Keratinocyte (primary cell): ENCODE measurements around the gene RUFY3. TPM values are rescaled to one million over a fixed set of nuclear protein-coding genes. Genes with fewer than 3 reads are reported as not detected.

Experiments used
- DNase-seq: peaks from one replicate; pipeline ENCODE4 v3.0.0-alpha.2; 2011; ENCODE audit warnings: low read depth, missing footprints, low spot score
- FAIRE-seq: peaks from 2 replicates; lab custom pipeline; 2011; peaks lifted over from hg19 to GRCh38; lab: Jason Lieb, UNC
- H2AFZ ChIP-seq: 2 replicates; pipeline ENCODE4 v1.6.0; 2012; ENCODE audit warnings: low read length, control low read depth, inconsistent platforms; ENCODE audit not compliant: control insufficient read depth
- H3K27ac ChIP-seq: 2 replicates; pipeline ENCODE4 v1.5.1; 2011; ENCODE audit warnings: low read length; ENCODE audit not compliant: control insufficient read depth, insufficient read depth
- H3K27me3 ChIP-seq: 3 replicates; pipeline ENCODE4 v1.6.0; 2011; ENCODE audit warnings: low read length; ENCODE audit not compliant: control insufficient read depth, insufficient read depth; ENCODE audit errors: extremely low read depth
- H3K36me3 ChIP-seq, 2 experiments: 2 replicates in 1 of 2; 3 replicates in 1 of 2; pipeline ENCODE4 v1.5.1; 2011; ENCODE audit warnings: low read length in 2 of 2, mild to moderate bottlenecking in 1 of 2; ENCODE audit not compliant: control insufficient read depth in 2 of 2, insufficient read depth in 2 of 2; ENCODE audit errors: extremely low read depth in 1 of 2
- H3K4me1 ChIP-seq: 3 replicates; pipeline ENCODE4 v1.5.1; 2011; ENCODE audit warnings: low read length; ENCODE audit not compliant: control insufficient read depth, insufficient read depth; ENCODE audit errors: extremely low read depth
- H3K4me2 ChIP-seq: 3 replicates; pipeline ENCODE4 v1.6.0; 2011; ENCODE audit warnings: low read depth, low read length; ENCODE audit not compliant: control insufficient read depth, insufficient read depth; ENCODE audit errors: extremely low read depth
- H3K4me3 ChIP-seq, 3 experiments: fragments of 200-600 bp in 1 of 3; sonication (generic) in 1 of 3; 2 replicates in 2 of 3; 3 replicates in 1 of 3; pipeline ENCODE4 v1.5.1; 2011 to 2016; ENCODE audit warnings: low read length in 3 of 3, mild to moderate bottlenecking in 3 of 3, control low read depth in 2 of 3, inconsistent platforms in 1 of 3, low read depth in 1 of 3, mixed read lengths in 1 of 3, mixed run types in 1 of 3, moderate library complexity in 1 of 3; ENCODE audit not compliant: control insufficient read depth in 2 of 3, insufficient read depth in 2 of 3; ENCODE audit errors: extremely low read depth in 1 of 3
- H3K79me2 ChIP-seq: 2 replicates; pipeline ENCODE4 v1.6.0; 2012; ENCODE audit warnings: low read length; ENCODE audit not compliant: control insufficient read depth, insufficient read depth
- H3K9ac ChIP-seq: 3 replicates; pipeline ENCODE4 v1.6.0; 2011; ENCODE audit warnings: low read length; ENCODE audit not compliant: control insufficient read depth, insufficient read depth; ENCODE audit errors: extremely low read depth
- H3K9me1 ChIP-seq: 3 replicates; pipeline ENCODE4 v1.6.0; 2011; ENCODE audit warnings: low read length; ENCODE audit not compliant: control insufficient read depth, insufficient read depth; ENCODE audit errors: extremely low read depth
- H3K9me3 ChIP-seq: 2 replicates; pipeline ENCODE4 v1.5.1; 2012; ENCODE audit warnings: low read depth, low read length; ENCODE audit not compliant: control insufficient read depth
- H4K20me1 ChIP-seq: 3 replicates; pipeline ENCODE4 v1.6.0; 2011; ENCODE audit warnings: low read length; ENCODE audit not compliant: control insufficient read depth, insufficient read depth; ENCODE audit errors: extremely low read depth
- CTCF ChIP-seq, 3 experiments: IDR thresholded peaks in 1 of 3; conservative IDR thresholded peaks in 1 of 3; optimal IDR thresholded peaks in 1 of 3; 2 replicates in 2 of 3; 3 replicates in 1 of 3; pipeline versions ENCODE3 to v1.5.1; 2011; ENCODE audit warnings: low read length in 3 of 3, mild to moderate bottlenecking in 3 of 3, moderate library complexity in 2 of 3, control low read depth in 1 of 3, inconsistent platforms in 1 of 3; ENCODE audit not compliant: insufficient read depth in 2 of 3; ENCODE audit errors: extremely low read depth in 1 of 3
- EZH2 ChIP-seq: IDR thresholded peaks from one replicate; pipeline ENCODE4 v1.6.1; 2012; ENCODE audit warnings: inconsistent platforms, mild to moderate bottlenecking, low read length, moderate library complexity
- dilution Hi-C: fragments of 300-500 bp; cut with MboI; formaldehyde crosslinking; loops from one replicate; pipeline ENCODE4 v1.7.0; 2020; ENCODE audit warnings: low sequenced_read_pairs; ENCODE audit not compliant: extremely low pct_ligation_motif_present
- polyA plus RNA-seq, 5 experiments: library from polyadenylated mRNA; depleted of rRNA in 3 of 5; stranded (reverse) in 3 of 5; stranded (forward) in 1 of 5; unstranded in 1 of 5; fragments of >200 nt; gene quantifications; 1 replicate in 1 of 5; 2 replicates in 3 of 5; 3 replicates in 1 of 5; pipeline versions ENCODE4 v1.2.1 to v1.2.3, GENCODE V29; 2011 to 2012; ENCODE audit warnings: missing spikeins in 2 of 5, low read depth in 1 of 5, low replicate concordance in 1 of 5

The RUFY3 gene
- polyA plus RNA-seq, 1 donor (not counting 4 experiments of a cell fraction or from before 2014, with no cell fraction given) = 18.9 TPM

- DNase-seq = no peak
Measured at GRCh38 chr4:70759627-70760026, 37.9 kb downstream of the RUFY3 start.

GRCh38 chr4:70760662-70761061 lies 38.9 kb downstream of the RUFY3 start:
- dilution Hi-C loops = no loop called here
- Histone ChIP-seq H3K9me3 (no peaks in the 10 kb centered on the region), H4K20me1 (no peaks in the 10 kb centered on the region), H3K4me2 (no peak overlapping the region), H3K9me1 (no peaks in the 10 kb centered on the region), H3K4me3 (no peak overlapping the region), H3K36me3 (no peaks in the 10 kb centered on the region), H3K4me1 (no peaks in the 10 kb centered on the region), H2AFZ (no peak overlapping the region), H3K27me3 (no peaks in the 10 kb centered on the region), H3K79me2 (no peaks in the 10 kb centered on the region), H3K27ac (no peak overlapping the region), H3K9ac (no peak overlapping the region)
- TF ChIP-seq CTCF (optimal IDR thresholded peaks at IDR 0.05 in 1 of 3, IDR thresholded peaks at IDR 0.05 in 1 of 3, conservative IDR thresholded peaks at IDR 0.05 in 1 of 3; ENCODE audit: extremely low read depth in 1 of 3, insufficient read depth in 2 of 3, low read length in 3 of 3) (no peak), EZH2 (no peak)
- no peak for FAIRE-seq
- no peak for DNase-seq

More at GRCh38 chr4:70759627-70760026, 37.9 kb downstream of the RUFY3 start:
- dilution Hi-C loops = no loop called here
- H3K27me3 ChIP-seq = no peaks in the 10 kb centered on the region
- H3K4me3 ChIP-seq = no peak overlapping the region
- no peaks in the 10 kb centered on the region for H3K4me1 ChIP-seq
- H3K27ac ChIP-seq = no peak overlapping the region
- no peak overlapping the region for H3K9ac ChIP-seq
- no peaks in the 10 kb centered on the region for H3K9me3 ChIP-seq
- no peaks in the 10 kb centered on the region for H4K20me1 ChIP-seq
- no peak overlapping the region for H3K4me2 ChIP-seq
- no peaks in the 10 kb centered on the region for H3K36me3 ChIP-seq
- no peaks in the 10 kb centered on the region for H3K79me2 ChIP-seq
- no peak overlapping the region for H2AFZ ChIP-seq
- FAIRE-seq = no peak
- TF ChIP-seq EZH2 = no peak
- TF ChIP-seq CTCF (optimal IDR thresholded peaks at IDR 0.05 in 1 of 3, IDR thresholded peaks at IDR 0.05 in 1 of 3, conservative IDR thresholded peaks at IDR 0.05 in 1 of 3; ENCODE audit: extremely low read depth in 1 of 3, insufficient read depth in 2 of 3, low read length in 3 of 3) = no peak
- H3K9me1 ChIP-seq = no peaks in the 10 kb centered on the region
